WERI-Rb-1 (cell line): Measurements from ENCODE around the gene RECQL5.

Experiments used
- DNase-seq: peaks from one replicate; pipeline ENCODE4 v3.0.0-alpha.2; 2020
- H3K27ac ChIP-seq: fragments of 250-450 bp; sonication (Bioruptor Pico); 2 replicates; pipeline ENCODE4 v1.5.1; 2020; ENCODE audit warnings: mild to moderate bottlenecking, moderate library complexity
- H3K27me3 ChIP-seq: fragments of 250-450 bp; sonication (Bioruptor Pico); 2 replicates; pipeline ENCODE4 v1.5.1; 2021; ENCODE audit warnings: mild to moderate bottlenecking, low read depth, moderate library complexity; ENCODE audit not compliant: insufficient read depth, severe bottlenecking
- H3K36me3 ChIP-seq: fragments of 250-450 bp; sonication (Bioruptor Pico); 2 replicates; pipeline ENCODE4 v1.5.1; 2020; ENCODE audit warnings: mild to moderate bottlenecking, moderate library complexity
- H3K4me3 ChIP-seq: 2 replicates; pipeline ENCODE4 v1.5.1; 2011; ENCODE audit warnings: low read depth, mild to moderate bottlenecking, control low read depth, low read length
- H3K9me3 ChIP-seq: fragments of 250-450 bp; sonication (Bioruptor Pico); 2 replicates; pipeline ENCODE4 v1.5.1; 2021; ENCODE audit warnings: mild to moderate bottlenecking, moderate library complexity; ENCODE audit not compliant: severe bottlenecking
- TF ChIP-seq, protein P1 (sequence below): IDR thresholded peaks from 2 replicates; pipeline ENCODE4 v1.5.1; 2011; ENCODE audit warnings: low read depth, mild to moderate bottlenecking, control low read depth, inconsistent platforms, low read length

Gene RECQL5

DNA sequence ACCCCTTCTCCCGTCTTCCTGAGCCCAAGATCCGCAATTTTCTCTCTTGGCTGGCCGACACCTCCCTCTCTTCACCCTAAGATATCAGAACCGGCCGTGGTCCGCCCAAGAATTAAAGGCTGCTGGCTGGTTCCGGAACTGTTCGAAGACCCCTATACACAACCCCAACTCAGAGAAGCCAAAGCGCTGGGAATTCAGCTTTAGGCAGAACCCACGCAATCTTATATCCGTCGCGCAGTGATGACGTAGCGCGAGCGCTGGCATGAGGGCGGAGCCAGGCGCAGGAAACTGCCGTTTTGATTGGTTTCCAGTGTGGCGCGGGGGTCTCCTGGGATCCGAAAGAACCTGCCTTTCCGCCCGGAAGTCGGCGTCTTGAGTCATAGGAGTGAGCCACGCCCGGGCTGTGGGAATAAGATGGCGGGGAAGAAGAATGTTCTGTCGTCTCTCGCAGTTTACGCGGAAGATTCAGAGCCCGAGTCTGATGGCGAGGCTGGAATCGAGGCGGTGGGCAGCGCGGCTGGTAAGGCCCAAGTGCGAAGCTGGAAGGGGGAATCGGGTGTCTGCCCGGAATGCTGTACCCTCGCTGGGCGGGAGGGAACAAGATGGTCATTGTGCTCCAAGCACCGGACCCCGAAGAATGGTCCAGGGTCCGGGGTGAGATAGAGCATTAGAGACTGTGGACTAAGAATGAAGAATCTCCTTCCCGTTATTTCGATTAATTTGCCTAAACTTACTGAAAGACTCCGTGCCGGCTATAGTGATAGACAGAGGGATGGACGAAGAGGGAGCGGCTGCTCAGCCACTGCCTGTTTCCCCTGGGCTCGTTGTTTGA is at the start of gene RECQL5, which contains the start of gene SAP30BP:
Gene RECQL5, minus strand, starts transcription at position 196 of the 832 bp plus-strand sequence. CDS start 597 bp downstream, outside the sequence.
Gene SAP30BP, plus strand, starts transcription at position 380 of the 832 bp plus-strand sequence. Its CDS starts 35 bp downstream, at position 415.
- peak; percentile 99 for DNase-seq
- H3K36me3 ChIP-seq = peaks cover 62% of the 10 kb centered on the region
- no peaks in the 10 kb centered on the region for H3K9me3 ChIP-seq
- H3K27ac ChIP-seq = peak within 1 kb of the TSS; percentile 71
- TF ChIP-seq, protein P1, sequence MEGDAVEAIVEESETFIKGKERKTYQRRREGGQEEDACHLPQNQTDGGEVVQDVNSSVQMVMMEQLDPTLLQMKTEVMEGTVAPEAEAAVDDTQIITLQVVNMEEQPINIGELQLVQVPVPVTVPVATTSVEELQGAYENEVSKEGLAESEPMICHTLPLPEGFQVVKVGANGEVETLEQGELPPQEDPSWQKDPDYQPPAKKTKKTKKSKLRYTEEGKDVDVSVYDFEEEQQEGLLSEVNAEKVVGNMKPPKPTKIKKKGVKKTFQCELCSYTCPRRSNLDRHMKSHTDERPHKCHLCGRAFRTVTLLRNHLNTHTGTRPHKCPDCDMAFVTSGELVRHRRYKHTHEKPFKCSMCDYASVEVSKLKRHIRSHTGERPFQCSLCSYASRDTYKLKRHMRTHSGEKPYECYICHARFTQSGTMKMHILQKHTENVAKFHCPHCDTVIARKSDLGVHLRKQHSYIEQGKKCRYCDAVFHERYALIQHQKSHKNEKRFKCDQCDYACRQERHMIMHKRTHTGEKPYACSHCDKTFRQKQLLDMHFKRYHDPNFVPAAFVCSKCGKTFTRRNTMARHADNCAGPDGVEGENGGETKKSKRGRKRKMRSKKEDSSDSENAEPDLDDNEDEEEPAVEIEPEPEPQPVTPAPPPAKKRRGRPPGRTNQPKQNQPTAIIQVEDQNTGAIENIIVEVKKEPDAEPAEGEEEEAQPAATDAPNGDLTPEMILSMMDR = no peak
- H3K27me3 ChIP-seq = no peaks in the 10 kb centered on the region
- H3K4me3 ChIP-seq = peak within 1 kb of the TSS; percentile 94

DNA sequence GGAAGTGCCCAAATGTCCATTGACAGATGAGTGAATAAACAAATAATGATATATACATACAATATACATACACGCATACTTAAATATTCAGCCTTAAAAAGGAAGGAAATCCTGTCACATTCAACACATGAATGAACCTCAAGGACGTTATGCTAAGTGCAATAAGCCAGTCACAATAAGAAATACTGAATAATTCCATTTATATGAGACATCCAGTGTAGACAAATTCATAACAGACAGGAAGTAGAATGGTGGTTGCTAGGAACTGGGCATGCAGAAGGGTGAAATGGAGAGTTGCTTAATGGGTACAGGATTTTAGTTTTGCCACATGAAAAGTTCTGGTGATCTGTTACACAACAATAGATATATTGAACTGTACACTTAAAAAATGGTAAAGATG is 45.5 kb upstream of the RECQL5 start:
- DNase-seq = no peak
- Histone ChIP-seq H3K4me3 (no peak overlapping the region), H3K36me3 (peaks cover 15% of the 10 kb centered on the region), H3K9me3 (no peaks in the 10 kb centered on the region), H3K27ac (no peak overlapping the region), H3K27me3 (peaks cover 12% of the 10 kb centered on the region)
- TF ChIP-seq, protein P1 = no peak

DNA sequence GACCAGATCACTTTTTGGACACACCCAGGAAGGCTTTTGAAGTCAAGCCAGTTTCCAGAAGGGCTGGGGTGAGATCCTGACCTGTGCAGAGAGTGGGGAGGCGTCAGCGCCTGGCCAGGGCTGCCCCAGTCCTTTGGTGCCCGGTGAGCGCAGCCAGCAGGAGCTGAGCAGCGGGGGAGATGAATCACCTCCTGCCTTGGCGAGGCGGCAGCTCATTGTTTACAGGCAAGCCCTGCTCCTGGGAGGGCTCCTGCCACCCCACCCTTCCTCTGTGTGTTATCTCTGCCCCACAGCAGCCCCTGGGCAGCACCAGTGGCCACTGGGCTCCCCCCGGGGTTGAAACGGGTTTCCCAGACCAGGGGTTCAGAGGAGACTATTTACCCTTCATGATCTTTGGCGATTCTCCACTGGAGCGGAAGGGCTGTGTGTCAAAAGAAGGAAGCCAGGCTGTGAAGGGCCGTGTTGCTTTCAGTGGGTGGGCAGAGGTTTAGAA is 40.2 kb upstream of the RECQL5 start:
- Histone ChIP-seq H3K27ac (no peak overlapping the region), H3K4me3 (no peak overlapping the region), H3K27me3 (no peaks in the 10 kb centered on the region), H3K9me3 (no peaks in the 10 kb centered on the region), H3K36me3 (peaks cover 68% of the 10 kb centered on the region)
- TF ChIP-seq, protein P1 = no peak
- no peak for DNase-seq

DNA sequence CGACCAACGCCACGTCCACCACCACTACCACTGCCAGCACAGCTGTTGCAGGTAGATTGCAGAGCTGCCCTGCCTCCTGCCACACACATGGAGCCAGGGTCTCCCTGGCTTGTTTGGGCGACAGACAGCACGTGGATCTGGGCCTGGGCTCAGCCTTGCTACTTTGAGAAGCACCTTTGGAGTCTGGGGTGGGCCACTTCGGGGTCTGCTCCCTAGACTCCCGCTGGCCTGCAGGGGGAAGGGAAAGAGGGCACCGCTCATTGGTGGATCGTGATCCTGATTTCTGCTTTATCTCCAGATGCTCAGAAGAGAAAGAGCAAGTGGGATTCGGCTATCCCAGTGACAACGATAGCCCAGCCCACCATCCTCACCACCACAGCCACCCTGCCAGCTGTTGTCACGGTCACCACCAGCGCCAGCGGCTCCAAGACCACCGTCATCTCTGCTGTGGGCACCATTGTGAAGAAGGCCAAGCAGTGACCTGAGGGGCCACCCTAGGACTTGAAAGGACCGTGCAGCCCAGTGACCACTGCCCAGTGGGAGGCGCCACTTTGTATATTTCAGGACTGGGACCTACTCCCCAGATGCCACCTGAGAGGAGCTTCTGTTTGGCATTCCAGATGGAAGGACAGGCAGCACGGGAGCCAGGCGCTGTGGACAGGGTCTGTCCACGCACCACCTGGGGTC is 39.2 kb upstream of the RECQL5 start:
- no peak for DNase-seq
- Histone ChIP-seq H3K27me3 (no peaks in the 10 kb centered on the region), H3K9me3 (no peaks in the 10 kb centered on the region), H3K36me3 (peaks cover 78% of the 10 kb centered on the region), H3K4me3 (no peak overlapping the region), H3K27ac (no peak overlapping the region)
- TF ChIP-seq, protein P1 = no peak

DNA sequence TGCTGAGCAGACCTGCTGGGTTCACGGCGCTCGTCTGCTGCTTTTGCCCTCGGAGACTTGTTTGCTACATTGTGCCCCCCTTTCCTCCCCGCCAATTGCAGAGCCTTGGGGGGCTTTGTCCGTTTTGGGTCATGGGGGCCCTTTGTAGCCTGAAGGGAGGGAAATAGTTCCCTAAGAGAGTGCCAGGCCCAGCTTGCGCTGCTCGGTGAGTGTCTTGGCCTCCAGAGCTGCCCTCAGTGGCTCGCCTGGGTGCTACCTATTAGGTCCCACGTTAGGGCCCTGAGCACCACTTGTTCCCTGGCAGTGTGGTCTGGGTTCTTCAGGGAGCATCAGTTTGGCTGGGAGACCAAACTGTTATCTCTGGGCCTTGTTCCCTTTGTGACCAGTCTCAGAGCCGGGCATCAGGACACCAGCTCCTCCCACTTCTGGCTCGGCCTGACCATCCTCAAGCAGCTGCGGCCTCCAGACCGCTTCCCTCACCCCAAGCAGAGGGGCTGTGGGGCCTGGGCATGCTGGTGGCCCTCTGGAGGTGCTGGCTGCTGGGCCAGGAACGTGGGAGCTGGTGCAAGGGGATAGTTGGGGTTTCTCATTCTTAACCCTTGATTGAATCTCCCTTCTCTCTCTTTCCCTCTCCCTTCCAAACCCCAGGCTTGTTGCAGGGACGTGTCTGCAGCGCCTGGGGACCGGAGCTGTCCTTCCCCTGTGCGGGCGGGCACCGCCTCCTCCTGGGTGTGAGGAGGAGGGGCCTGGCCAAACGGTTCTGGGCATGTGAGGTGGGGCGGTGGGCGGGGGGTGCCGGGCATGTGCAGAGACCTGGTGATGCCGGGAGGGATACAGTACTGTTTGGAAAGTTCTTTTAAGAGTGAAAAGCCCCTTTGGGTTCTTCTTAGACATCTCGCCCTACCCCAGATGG is 38.3 kb upstream of the RECQL5 start:
- no peak for DNase-seq
- H3K4me3 ChIP-seq = no peak overlapping the region
- H3K9me3 ChIP-seq = no peaks in the 10 kb centered on the region
- H3K27ac ChIP-seq = no peak overlapping the region
- no peaks in the 10 kb centered on the region for H3K27me3 ChIP-seq
- H3K36me3 ChIP-seq = peaks cover 87% of the 10 kb centered on the region
- TF ChIP-seq, protein P1 = no peak
